GM12878 (cell line): ENCODE measurements around the gene LRRC8B. TPM values are rescaled to one million over a fixed set of nuclear protein-coding genes. Genes with fewer than 3 reads are reported as not detected.

Source experiments
- ATAC-seq: fragments of 200-7000 bp; cut with Tn5 transposase; 3 replicates; pipeline ENCODE4 v1.9.1; 2020; ENCODE audit warnings: mild to moderate bottlenecking, moderate library complexity
- BruUV-seq: library from RNA; stranded (reverse); fragments of 400-500 nt; replicated peaks from 2 replicates; lab custom pipeline; 2021; lab: Mats Ljungman, UMichigan
- CTCF ChIA-PET: fragments of 300-600 bp; sonication (Branson Sonifier 250); formaldehyde crosslinking; extraction: SDS; loops from one replicate; lab custom pipeline; 2021; ENCODE audit warnings: inconsistent platforms; lab: Yijun Ruan, JAX
- POLR2A ChIA-PET: fragments of 350-600 bp; formaldehyde crosslinking; extraction: SDS; loops from one replicate; lab custom pipeline; 2021; ENCODE audit warnings: inconsistent platforms; lab: Charles Lee
- RAD21 ChIA-PET: fragments of 300-600 bp; sonication (Branson Sonifier 250); formaldehyde crosslinking; loops from one replicate; lab custom pipeline; 2023; ENCODE audit warnings: antibody characterized with exemption; ENCODE audit not compliant: unreplicated experiment; lab: Charles Lee
- SMC1A ChIA-PET: fragments of 300-600 bp; sonication (Branson Sonifier 250); formaldehyde crosslinking; loops from one replicate; lab custom pipeline; 2023; ENCODE audit not compliant: unreplicated experiment, uncharacterized antibody; lab: Charles Lee
- DNase-seq: peaks from one replicate; pipeline ENCODE4 v3.0.0-alpha.2; 2011; ENCODE audit warnings: low read depth, low spot score
- FAIRE-seq: peaks from 3 replicates; lab custom pipeline; 2011; peaks lifted over from hg19 to GRCh38; lab: Jason Lieb, UNC
- H2AFZ ChIP-seq: 2 replicates; pipeline ENCODE4 v1.6.0; 2011; ENCODE audit warnings: low read depth, low read length, control low read depth; ENCODE audit not compliant: control insufficient read depth
- H3K27ac ChIP-seq: 2 replicates; pipeline ENCODE4 v1.5.1; 2011; ENCODE audit warnings: control low read depth; ENCODE audit not compliant: control insufficient read depth, insufficient read depth
- H3K27me3 ChIP-seq, 2 experiments: replicated peaks in 1 of 2; 2 replicates each; pipeline versions ENCODE4 v1.6.0 to v1.6.1; 2011; ENCODE audit warnings: low read length in 1 of 2; ENCODE audit not compliant: control insufficient read depth in 2 of 2, insufficient read depth in 2 of 2
- H3K36me3 ChIP-seq, 2 experiments: 2 replicates each; pipeline ENCODE4 v1.5.1; 2011; ENCODE audit warnings: low read length in 1 of 2; ENCODE audit not compliant: control insufficient read depth in 2 of 2, insufficient read depth in 2 of 2
- H3K4me1 ChIP-seq: 2 replicates; pipeline ENCODE4 v1.6.1; 2011; ENCODE audit warnings: mild to moderate bottlenecking, low read length, moderate library complexity, mixed read lengths; ENCODE audit not compliant: control insufficient read depth, insufficient read depth
- H3K4me2 ChIP-seq: 2 replicates; pipeline ENCODE4 v1.6.0; 2011; ENCODE audit warnings: control low read depth; ENCODE audit not compliant: control insufficient read depth, insufficient read depth
- H3K4me3 ChIP-seq: fragments of 200-600 bp; sonication (generic); 2 replicates; pipeline ENCODE4 v1.5.1; 2016
- H3K79me2 ChIP-seq: 2 replicates; pipeline ENCODE4 v1.6.0; 2011; ENCODE audit warnings: low read length; ENCODE audit not compliant: control insufficient read depth, insufficient read depth
- H3K9ac ChIP-seq: 2 replicates; pipeline ENCODE4 v1.8.0; 2011; ENCODE audit warnings: low read length, control low read depth, mixed read lengths; ENCODE audit not compliant: control insufficient read depth, insufficient read depth
- H3K9me3 ChIP-seq: replicated peaks from 3 replicates; pipeline ENCODE4 v1.5.1; 2011; ENCODE audit warnings: mild to moderate bottlenecking, low read length; ENCODE audit not compliant: control insufficient read depth, insufficient read depth
- H4K20me1 ChIP-seq: 2 replicates; pipeline ENCODE4 v1.6.0; 2011; ENCODE audit not compliant: control insufficient read depth, insufficient read depth
- CHD4 ChIP-seq: fragments of 200-600 bp; sonication (generic); IDR thresholded peaks from 2 replicates; pipeline ENCODE4 v1.6.1; 2016; ENCODE audit warnings: mild to moderate bottlenecking
- CREB1 ChIP-seq: IDR thresholded peaks from 2 replicates; pipeline ENCODE4 v1.6.1; 2012; ENCODE audit warnings: low read depth, mild to moderate bottlenecking, inconsistent platforms
- CREM ChIP-seq: IDR thresholded peaks from 2 replicates; pipeline ENCODE4 v1.6.1; 2014; ENCODE audit warnings: antibody characterized with exemption, low read depth
- FOS ChIP-seq: IDR thresholded peaks from 3 replicates; pipeline ENCODE4 v1.6.1; 2011; ENCODE audit warnings: borderline replicate concordance; ENCODE audit not compliant: insufficient read length; ENCODE audit errors: extremely low read depth
- FOXM1 ChIP-seq: IDR thresholded peaks from 2 replicates; pipeline ENCODE4 v1.6.1; 2012; ENCODE audit warnings: low read depth, mild to moderate bottlenecking, inconsistent platforms, low read length, moderate library complexity
- MEF2A ChIP-seq: IDR thresholded peaks from 2 replicates; pipeline ENCODE4 v1.6.1; 2011; ENCODE audit warnings: low read depth, mild to moderate bottlenecking, low read length, moderate library complexity; ENCODE audit not compliant: insufficient read depth
- NFIC ChIP-seq: IDR thresholded peaks from 2 replicates; pipeline ENCODE4 v1.6.1; 2012; ENCODE audit warnings: low read depth, mild to moderate bottlenecking, inconsistent platforms, low read length, moderate library complexity
- SIN3A ChIP-seq: IDR thresholded peaks from 2 replicates; pipeline ENCODE4 v1.6.1; 2012; ENCODE audit warnings: low read depth, low read length, improper control_type of control experiment
- SPI1 ChIP-seq: IDR thresholded peaks from 2 replicates; pipeline ENCODE4 v1.6.1; 2011; ENCODE audit warnings: low read depth, mild to moderate bottlenecking, low read length, moderate library complexity, borderline replicate concordance; ENCODE audit not compliant: insufficient read depth
- SUZ12 ChIP-seq: fragments of 200-600 bp; sonication (generic); IDR thresholded peaks from one replicate; pipeline ENCODE4 v1.6.1; 2018; ENCODE audit warnings: antibody characterized with exemption, mild to moderate bottlenecking; ENCODE audit not compliant: unreplicated experiment
- TARDBP ChIP-seq: IDR thresholded peaks from 2 replicates; pipeline ENCODE4 v1.6.1; 2016; ENCODE audit warnings: borderline replicate concordance
- ZBED1 ChIP-seq: IDR thresholded peaks from 2 replicates; pipeline ENCODE4 v1.6.1; 2016; ENCODE audit warnings: borderline replicate concordance
- ZBTB4 ChIP-seq: fragments of 450-650 bp; formaldehyde crosslinking; IDR thresholded peaks from 2 replicates; pipeline ENCODE4 v1.4.0; 2022; ENCODE audit warnings: mild to moderate bottlenecking, moderate library complexity
- ZNF384 ChIP-seq: IDR thresholded peaks from 2 replicates; pipeline ENCODE4 v1.6.1; 2012; ENCODE audit warnings: low read depth, mild to moderate bottlenecking, low read length, improper control_type of control experiment, borderline replicate concordance
- WGBS: methylation state at CpG from one replicate; pipeline ENCODE4 v1.1.6; 2016; ENCODE audit warnings: low lambda C conversion rate; ENCODE audit not compliant: insufficient replicate concordance, insufficient coverage; ENCODE audit errors: missing lambda C conversion rate; 5-methylcytosine and 5-hydroxymethylcytosine counted together
- in situ Hi-C: fragments of 300-500 bp; cut with MboI; formaldehyde crosslinking; loops from 9 replicates; pipeline ENCODE4 v1.14.3; 2018; ENCODE audit warnings: mixed read lengths
- intact Hi-C: fragments of 100-400 bp; cut with micrococcal nuclease; formaldehyde crosslinking; loops from one replicate; pipeline ENCODE4 v1.14.2; 2022; ENCODE audit not compliant: unreplicated experiment
- polyA plus RNA-seq, 11 experiments: library from polyadenylated mRNA; depleted of rRNA in 4 of 11; unstranded in 6 of 11; stranded (reverse) in 5 of 11; fragments of >200 nt; fragmentation: Nextera tagmentation in 4 of 11; fragmentation: Illumina TruSeq in 1 of 11; extraction: Ambion mirVana in 4 of 11; extraction: Trizol in 1 of 11; gene quantifications; 1 replicate in 1 of 11; 2 replicates in 10 of 11; pipeline versions ENCODE4 v1.2.1 to v1.2.3, GENCODE V29; 2011 to 2016; ENCODE audit warnings: inconsistent platforms in 2 of 11, missing spikeins in 2 of 11, low read depth in 1 of 11
- total RNA-seq, 4 experiments: library from RNA; depleted of rRNA in 3 of 4; stranded (reverse); fragments of >200 nt in 3 of 4; fragmentation: Illumina TruSeq in 1 of 4; extraction: Trizol in 1 of 4; gene quantifications; 2 replicates each; pipeline versions ENCODE4 v1.2.1 to v1.2.3, GENCODE V29; 2013 to 2021
- TF ChIP-seq, protein P1 (sequence below): fragments of 150-350 bp; IDR thresholded peaks from 2 replicates; pipeline ENCODE4 v1.6.1; 2016; ENCODE audit warnings: low read depth, low read length
- TF ChIP-seq, protein P2 (sequence below): fragments of 450-650 bp; IDR thresholded peaks from 2 replicates; pipeline ENCODE4 v1.6.1; 2016; ENCODE audit warnings: mild to moderate bottlenecking
- TF ChIP-seq, protein P3 (sequence below): fragments of 450-650 bp; IDR thresholded peaks from 2 replicates; pipeline ENCODE4 v1.6.1; 2016; ENCODE audit warnings: mild to moderate bottlenecking

LRRC8B gene
- total and polyA plus RNA-seq, 10 of the 15 experiments (the other 5 are each of a cell fraction or from before 2014, with no cell fraction given): 1.3 to 9.2 (median 5.4) TPM

DNA sequence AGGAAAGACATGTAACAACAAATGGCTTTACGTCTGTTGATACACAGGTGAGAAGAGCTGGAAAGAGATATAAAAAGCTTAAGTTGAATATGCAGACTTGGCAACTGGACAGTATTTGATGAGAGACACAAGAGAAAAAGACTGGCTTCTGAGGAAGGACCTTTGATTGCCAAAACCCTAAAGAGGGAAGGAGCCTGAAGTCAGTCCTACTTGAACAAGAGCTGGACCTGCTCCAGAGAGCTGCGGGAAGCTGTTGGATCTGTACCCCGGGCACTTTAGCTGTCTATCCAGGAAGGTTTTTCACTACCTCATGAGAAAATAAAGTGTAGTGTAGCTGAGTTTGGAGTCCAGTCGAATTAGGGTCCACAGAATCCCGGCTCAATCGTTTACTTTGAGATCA lies 25.3 kb upstream of the LRRC8B start:
- H3K79me2 ChIP-seq: no peaks in the 10 kb centered on the region
- BruUV-seq: no TSS peak
- no peaks in the 10 kb centered on the region; a peak in 1 of 4 replicates for H3K27me3 ChIP-seq
- ATAC-seq (no peak), DNase-seq (no peak), FAIRE-seq (no peak)
- H3K27ac ChIP-seq: no peak overlapping the region
- no peak overlapping the region for H2AFZ ChIP-seq
- no peak overlapping the region for H3K4me2 ChIP-seq
- 42% methylated on average over 6 of the region's 6 CpGs for WGBS
- no peaks in the 10 kb centered on the region for H3K36me3 ChIP-seq
- ChIA-PET POLR2A (no interaction called here), SMC1A (interaction anchor here (1.2 to 1.7 kb wide), 2 partner anchors 12 to 14 kb away, joined by 3 read pairs; no protein-coding TSS in a partner anchor), RAD21 (interaction anchor here (1.0 to 1.2 kb wide), 2 partner anchors 16 to 264 kb away, joined by 3 to 4 read pairs; no protein-coding TSS in a partner anchor), CTCF (no interaction called here)
- no peaks in the 10 kb centered on the region for H4K20me1 ChIP-seq
- no peak overlapping the region for H3K9ac ChIP-seq
- in situ Hi-C loops (no loop called here), intact Hi-C loops (no loop called here)
- H3K9me3 ChIP-seq: no peaks in the 10 kb centered on the region
- no peaks in the 10 kb centered on the region for H3K4me1 ChIP-seq
- no peak overlapping the region for H3K4me3 ChIP-seq
- TF ChIP-seq FOXM1 (no peak), ZBTB4 (CRISPR knock-in tag) (no peak), ZBED1 (no peak), ZNF384 (no peak), CHD4 (no peak), NFIC (no peak), TARDBP (no peak), FOS (no peak), SUZ12 (no peak), CREB1 (no peak), SPI1 (no peak), SIN3A (no peak), MEF2A (no peak), CREM (no peak)
- TF ChIP-seq, protein P1, sequence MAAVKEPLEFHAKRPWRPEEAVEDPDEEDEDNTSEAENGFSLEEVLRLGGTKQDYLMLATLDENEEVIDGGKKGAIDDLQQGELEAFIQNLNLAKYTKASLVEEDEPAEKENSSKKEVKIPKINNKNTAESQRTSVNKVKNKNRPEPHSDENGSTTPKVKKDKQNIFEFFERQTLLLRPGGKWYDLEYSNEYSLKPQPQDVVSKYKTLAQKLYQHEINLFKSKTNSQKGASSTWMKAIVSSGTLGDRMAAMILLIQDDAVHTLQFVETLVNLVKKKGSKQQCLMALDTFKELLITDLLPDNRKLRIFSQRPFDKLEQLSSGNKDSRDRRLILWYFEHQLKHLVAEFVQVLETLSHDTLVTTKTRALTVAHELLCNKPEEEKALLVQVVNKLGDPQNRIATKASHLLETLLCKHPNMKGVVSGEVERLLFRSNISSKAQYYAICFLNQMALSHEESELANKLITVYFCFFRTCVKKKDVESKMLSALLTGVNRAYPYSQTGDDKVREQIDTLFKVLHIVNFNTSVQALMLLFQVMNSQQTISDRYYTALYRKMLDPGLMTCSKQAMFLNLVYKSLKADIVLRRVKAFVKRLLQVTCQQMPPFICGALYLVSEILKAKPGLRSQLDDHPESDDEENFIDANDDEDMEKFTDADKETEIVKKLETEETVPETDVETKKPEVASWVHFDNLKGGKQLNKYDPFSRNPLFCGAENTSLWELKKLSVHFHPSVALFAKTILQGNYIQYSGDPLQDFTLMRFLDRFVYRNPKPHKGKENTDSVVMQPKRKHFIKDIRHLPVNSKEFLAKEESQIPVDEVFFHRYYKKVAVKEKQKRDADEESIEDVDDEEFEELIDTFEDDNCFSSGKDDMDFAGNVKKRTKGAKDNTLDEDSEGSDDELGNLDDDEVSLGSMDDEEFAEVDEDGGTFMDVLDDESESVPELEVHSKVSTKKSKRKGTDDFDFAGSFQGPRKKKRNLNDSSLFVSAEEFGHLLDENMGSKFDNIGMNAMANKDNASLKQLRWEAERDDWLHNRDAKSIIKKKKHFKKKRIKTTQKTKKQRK: no peak
- TF ChIP-seq, protein P2, sequence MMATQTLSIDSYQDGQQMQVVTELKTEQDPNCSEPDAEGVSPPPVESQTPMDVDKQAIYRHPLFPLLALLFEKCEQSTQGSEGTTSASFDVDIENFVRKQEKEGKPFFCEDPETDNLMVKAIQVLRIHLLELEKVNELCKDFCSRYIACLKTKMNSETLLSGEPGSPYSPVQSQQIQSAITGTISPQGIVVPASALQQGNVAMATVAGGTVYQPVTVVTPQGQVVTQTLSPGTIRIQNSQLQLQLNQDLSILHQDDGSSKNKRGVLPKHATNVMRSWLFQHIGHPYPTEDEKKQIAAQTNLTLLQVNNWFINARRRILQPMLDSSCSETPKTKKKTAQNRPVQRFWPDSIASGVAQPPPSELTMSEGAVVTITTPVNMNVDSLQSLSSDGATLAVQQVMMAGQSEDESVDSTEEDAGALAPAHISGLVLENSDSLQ: no peak
- TF ChIP-seq, protein P3, sequence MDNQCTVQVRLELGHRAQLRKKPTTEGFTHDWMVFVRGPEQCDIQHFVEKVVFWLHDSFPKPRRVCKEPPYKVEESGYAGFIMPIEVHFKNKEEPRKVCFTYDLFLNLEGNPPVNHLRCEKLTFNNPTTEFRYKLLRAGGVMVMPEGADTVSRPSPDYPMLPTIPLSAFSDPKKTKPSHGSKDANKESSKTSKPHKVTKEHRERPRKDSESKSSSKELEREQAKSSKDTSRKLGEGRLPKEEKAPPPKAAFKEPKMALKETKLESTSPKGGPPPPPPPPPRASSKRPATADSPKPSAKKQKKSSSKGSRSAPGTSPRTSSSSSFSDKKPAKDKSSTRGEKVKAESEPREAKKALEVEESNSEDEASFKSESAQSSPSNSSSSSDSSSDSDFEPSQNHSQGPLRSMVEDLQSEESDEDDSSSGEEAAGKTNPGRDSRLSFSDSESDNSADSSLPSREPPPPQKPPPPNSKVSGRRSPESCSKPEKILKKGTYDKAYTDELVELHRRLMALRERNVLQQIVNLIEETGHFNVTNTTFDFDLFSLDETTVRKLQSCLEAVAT: no peak
